GM13977 (cell line): ENCODE measurements around the gene CNTN4.

Experiments
- DNase-seq: peaks from one replicate; pipeline ENCODE4 v3.0.0; 2012; ENCODE audit warnings: low spot score
- in situ Hi-C: fragments of 300-500 bp; cut with MboI; formaldehyde crosslinking; loops from one replicate; pipeline ENCODE4 v1.12.0; 2022; ENCODE audit warnings: low sequenced_read_pairs, low pct_unique_long_range_greater_than_20kb, mixed read lengths, inconsistent platforms; ENCODE audit not compliant: unreplicated experiment
- TF ChIP-seq, protein P1 (sequence below): IDR thresholded peaks from 2 replicates; pipeline ENCODE4 v1.5.1; 2012; ENCODE audit warnings: mild to moderate bottlenecking, control low read depth; ENCODE audit not compliant: insufficient read depth; ENCODE audit errors: extremely low read depth, missing control alignments

Gene CNTN4

DNA sequence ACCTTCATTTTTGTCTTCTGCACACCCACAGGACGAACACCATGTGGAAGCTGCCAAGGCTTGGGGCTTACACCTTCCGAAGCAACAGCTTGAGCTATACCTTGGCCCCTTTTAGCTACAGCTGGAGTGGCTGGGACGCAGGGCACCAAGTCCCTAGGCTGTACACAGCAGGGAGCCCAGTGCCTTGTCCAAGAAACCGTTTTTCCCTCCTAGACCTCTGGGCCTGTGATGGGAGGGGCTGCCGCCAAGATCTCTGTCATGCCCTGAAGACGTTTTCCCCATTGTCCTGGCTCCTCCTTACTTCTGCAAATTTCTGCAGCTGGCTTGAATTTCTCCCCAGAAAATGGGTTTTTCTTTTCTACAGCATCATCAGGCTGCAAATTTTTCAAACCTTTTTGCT, 7.8 kb downstream of the CNTN4 start:
- TF ChIP-seq, protein P1, sequence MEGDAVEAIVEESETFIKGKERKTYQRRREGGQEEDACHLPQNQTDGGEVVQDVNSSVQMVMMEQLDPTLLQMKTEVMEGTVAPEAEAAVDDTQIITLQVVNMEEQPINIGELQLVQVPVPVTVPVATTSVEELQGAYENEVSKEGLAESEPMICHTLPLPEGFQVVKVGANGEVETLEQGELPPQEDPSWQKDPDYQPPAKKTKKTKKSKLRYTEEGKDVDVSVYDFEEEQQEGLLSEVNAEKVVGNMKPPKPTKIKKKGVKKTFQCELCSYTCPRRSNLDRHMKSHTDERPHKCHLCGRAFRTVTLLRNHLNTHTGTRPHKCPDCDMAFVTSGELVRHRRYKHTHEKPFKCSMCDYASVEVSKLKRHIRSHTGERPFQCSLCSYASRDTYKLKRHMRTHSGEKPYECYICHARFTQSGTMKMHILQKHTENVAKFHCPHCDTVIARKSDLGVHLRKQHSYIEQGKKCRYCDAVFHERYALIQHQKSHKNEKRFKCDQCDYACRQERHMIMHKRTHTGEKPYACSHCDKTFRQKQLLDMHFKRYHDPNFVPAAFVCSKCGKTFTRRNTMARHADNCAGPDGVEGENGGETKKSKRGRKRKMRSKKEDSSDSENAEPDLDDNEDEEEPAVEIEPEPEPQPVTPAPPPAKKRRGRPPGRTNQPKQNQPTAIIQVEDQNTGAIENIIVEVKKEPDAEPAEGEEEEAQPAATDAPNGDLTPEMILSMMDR: no peak
- DNase-seq: no peak
- in situ Hi-C loops: no loop called here

GRCh38 chr3:2110597-2111117, 12.0 kb downstream of the CNTN4 start:
- in situ Hi-C loops: no loop called here
- TF ChIP-seq, protein P1: no peak
- no peak for DNase-seq

DNA sequence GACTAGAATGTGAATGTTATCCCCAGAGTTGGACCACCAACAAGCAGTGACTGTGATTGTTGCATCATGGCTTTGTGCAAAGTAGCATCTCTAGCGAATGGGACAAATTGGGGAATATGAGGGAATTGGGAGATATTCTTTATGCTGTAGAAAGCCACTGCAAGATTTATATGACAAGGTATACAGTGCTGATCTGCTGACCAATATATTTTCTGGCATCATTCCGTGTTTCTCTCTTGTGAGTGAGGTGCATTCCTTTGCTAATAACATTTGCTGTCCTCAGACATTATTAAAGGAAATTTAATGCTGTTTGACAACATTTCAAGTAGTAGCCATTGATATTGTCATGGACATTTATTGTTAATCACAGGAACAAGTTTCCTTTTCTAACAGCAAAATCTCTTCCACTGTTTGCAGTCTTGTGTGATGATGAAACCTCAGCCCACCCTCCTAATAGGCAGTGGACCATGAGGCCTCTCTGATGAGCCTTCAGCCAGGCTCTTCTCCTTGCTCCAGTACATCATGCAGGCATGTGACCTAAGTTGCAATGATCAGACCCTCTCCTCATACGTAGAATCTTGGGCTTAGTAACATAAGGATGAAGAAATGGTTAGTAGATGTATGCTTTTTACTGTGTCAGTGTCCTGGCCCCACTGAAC, 16.1 kb downstream of the CNTN4 start:
- TF ChIP-seq, protein P1: no peak
- in situ Hi-C loops: no loop called here
- DNase-seq: no peak

DNA sequence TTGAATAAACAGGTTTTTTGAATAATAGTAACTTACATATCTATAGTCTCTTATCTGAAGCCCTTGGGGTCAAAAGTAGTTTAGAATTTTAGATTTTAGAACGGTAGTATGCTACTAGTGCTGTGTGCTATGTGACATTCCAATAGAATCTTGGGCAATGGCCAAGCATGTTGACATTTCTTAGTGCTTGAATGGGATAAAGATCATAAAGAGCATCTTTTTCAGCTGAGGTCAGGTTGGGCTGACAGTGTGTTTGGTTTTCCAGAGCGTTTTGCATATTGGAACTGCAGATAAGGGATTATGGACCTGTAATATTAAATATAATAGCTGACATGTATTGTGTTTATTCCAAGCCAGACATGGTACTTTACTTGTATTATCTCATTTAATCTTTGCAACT, 32.1 kb downstream of the CNTN4 start:
- in situ Hi-C loops: no loop called here
- TF ChIP-seq, protein P1: no peak
- no peak for DNase-seq

GRCh38 chr3:2133146-2133545, 34.5 kb downstream of the CNTN4 start:
- in situ Hi-C loops: no loop called here
- no peak for DNase-seq
- TF ChIP-seq, protein P1: no peak

GRCh38 chr3:2137651-2138050, 39.0 kb downstream of the CNTN4 start:
- no peak for DNase-seq
- TF ChIP-seq, protein P1: no peak
- in situ Hi-C loops: no loop called here
